Ramos (cell line): Measurements from ENCODE around the gene STAC.
"Not testable (repeated sequence)": the region's sequence is repeated elsewhere in the genome, so short reads cannot be mapped to it uniquely, and the experiment has no call there.

Source experiments
- in situ Hi-C: fragments of 300-500 bp; cut with MboI; formaldehyde crosslinking; loops from one replicate; pipeline ENCODE4 v1.14.3; 2022; ENCODE audit warnings: low sequenced_read_pairs; ENCODE audit not compliant: unreplicated experiment

Gene STAC

GRCh38 chr3:36475558-36475957 is 95.3 kb downstream of the STAC start:
- in situ Hi-C loops, result no loop called here

GRCh38 chr3:36476286-36476942 is 96.1 kb downstream of the STAC start:
- in situ Hi-C loops, result no loop called here

GRCh38 chr3:36477655-36478054 is 97.4 kb downstream of the STAC start:
- in situ Hi-C loops, result no loop called here

- in situ Hi-C loops, result no loop called here
These were observed 100.8 kb downstream of the STAC start for GRCh38 chr3:36480911-36481648.

- in situ Hi-C loops, result no loop called here
These were observed 102.0 kb downstream of the STAC start for GRCh38 chr3:36482256-36482655.

- in situ Hi-C loops, result no loop called here
These were observed 102.6 kb downstream of the STAC start for GRCh38 chr3:36482880-36483279.

- in situ Hi-C loops, result no loop called here
These were observed 103.4 kb downstream of the STAC start for GRCh38 chr3:36483709-36484108.

GRCh38 chr3:36484386-36484785 is 104.1 kb downstream of the STAC start:
- in situ Hi-C loops, result no loop called here

GRCh38 chr3:36486009-36486795 is 105.9 kb downstream of the STAC start:
- in situ Hi-C loops, result no loop called here

- in situ Hi-C loops, result no loop called here
These were observed 107.3 kb downstream of the STAC start for GRCh38 chr3:36487616-36488015.

- in situ Hi-C loops, result no loop called here
These were observed 107.9 kb downstream of the STAC start for GRCh38 chr3:36488077-36488789.

GRCh38 chr3:36489101-36489500 is 108.8 kb downstream of the STAC start:
- in situ Hi-C loops, result no loop called here

- in situ Hi-C loops, result no loop called here
These were observed 109.5 kb downstream of the STAC start for GRCh38 chr3:36489679-36490425.

GRCh38 chr3:36493051-36493450 is 112.7 kb downstream of the STAC start:
- in situ Hi-C loops, result no loop called here

GRCh38 chr3:36494461-36495109 is 114.3 kb downstream of the STAC start:
- in situ Hi-C loops, result no loop called here

- in situ Hi-C loops, result no loop called here
These were observed 116.7 kb downstream of the STAC start for GRCh38 chr3:36496684-36497633.

GRCh38 chr3:36500053-36500452 is 119.7 kb downstream of the STAC start:
- in situ Hi-C loops, result not testable (repeated sequence)

GRCh38 chr3:36501616-36502015 is 121.3 kb downstream of the STAC start:
- in situ Hi-C loops, result no loop called here
